Measurements from ENCODE around the gene USP24.

- TF ChIP-seq, protein P1, sequence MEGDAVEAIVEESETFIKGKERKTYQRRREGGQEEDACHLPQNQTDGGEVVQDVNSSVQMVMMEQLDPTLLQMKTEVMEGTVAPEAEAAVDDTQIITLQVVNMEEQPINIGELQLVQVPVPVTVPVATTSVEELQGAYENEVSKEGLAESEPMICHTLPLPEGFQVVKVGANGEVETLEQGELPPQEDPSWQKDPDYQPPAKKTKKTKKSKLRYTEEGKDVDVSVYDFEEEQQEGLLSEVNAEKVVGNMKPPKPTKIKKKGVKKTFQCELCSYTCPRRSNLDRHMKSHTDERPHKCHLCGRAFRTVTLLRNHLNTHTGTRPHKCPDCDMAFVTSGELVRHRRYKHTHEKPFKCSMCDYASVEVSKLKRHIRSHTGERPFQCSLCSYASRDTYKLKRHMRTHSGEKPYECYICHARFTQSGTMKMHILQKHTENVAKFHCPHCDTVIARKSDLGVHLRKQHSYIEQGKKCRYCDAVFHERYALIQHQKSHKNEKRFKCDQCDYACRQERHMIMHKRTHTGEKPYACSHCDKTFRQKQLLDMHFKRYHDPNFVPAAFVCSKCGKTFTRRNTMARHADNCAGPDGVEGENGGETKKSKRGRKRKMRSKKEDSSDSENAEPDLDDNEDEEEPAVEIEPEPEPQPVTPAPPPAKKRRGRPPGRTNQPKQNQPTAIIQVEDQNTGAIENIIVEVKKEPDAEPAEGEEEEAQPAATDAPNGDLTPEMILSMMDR (IDR thresholded peaks at IDR 0.05; ENCODE audit: insufficient read depth, low read depth, low read length), result no peak
- TF ChIP-seq EZH2 (IDR thresholded peaks at IDR 0.05; ENCODE audit: insufficient read depth, low read length), result no peak
Measured at GRCh38 chr1:55235722-55236121, 20.6 kb upstream of the USP24 start.

All from astrocyte (in vitro differentiated cells and primary cell).